ENCODE results near the gene MTOR. TPM values are rescaled to one million over a fixed set of nuclear protein-coding genes. Genes with fewer than 3 reads are reported as not detected.
A peak's percentile ranks its signal among the peaks of the same experiment; 100 is the strongest.

MTOR gene
- total RNA-seq, 1 donor from 2014 or later, result 43.6 TPM

- peaks cover 11% of the 10 kb centered on the region for H3K4me1 ChIP-seq (ENCODE audit: insufficient read depth, low read length)
- H3K27me3 ChIP-seq (ENCODE audit: insufficient read depth, low read length), result no peaks in the 10 kb centered on the region
- H3K27ac ChIP-seq (ENCODE audit: low read depth, low read length), result no peak overlapping the region
- H3K36me3 ChIP-seq (ENCODE audit: insufficient read depth, low read length), result no peaks in the 10 kb centered on the region
- DNase-seq (ENCODE audit: low read depth) (no peak), FAIRE-seq (no peak)
- H3K79me2 ChIP-seq (ENCODE audit: insufficient read depth, low read length), result peaks cover 23% of the 10 kb centered on the region
- no peak overlapping the region for H3K4me3 ChIP-seq (ENCODE audit: insufficient read depth, low read depth, low read length)
- H3K36me3 Mint-ChIP-seq (ENCODE audit: low read depth, unreplicated experiment), result peaks cover 3% of the 10 kb centered on the region
- no peak overlapping the region for H3K27ac Mint-ChIP-seq (ENCODE audit: unreplicated experiment)
- no peak overlapping the region for H2AFZ ChIP-seq (ENCODE audit: low read depth, low read length)
- no peaks in the 10 kb centered on the region for H3K9me3 Mint-ChIP-seq (ENCODE audit: unreplicated experiment)
- H3K27me3 Mint-ChIP-seq (ENCODE audit: low read depth, unreplicated experiment), result no peaks in the 10 kb centered on the region
- H3K4me1 Mint-ChIP-seq (ENCODE audit: low read depth, unreplicated experiment), result peaks cover 14% of the 10 kb centered on the region
- TF ChIP-seq CTCF (IDR thresholded peaks at IDR 0.05; ENCODE audit: insufficient read depth, low read depth, low read length), result no peak
- no peak for TF ChIP-seq EZH2 (IDR thresholded peaks at IDR 0.05; ENCODE audit: insufficient read depth, low read length)
- H3K9ac ChIP-seq (ENCODE audit: low read length), result no peak overlapping the region
- no peak overlapping the region for H3K4me2 ChIP-seq (ENCODE audit: low read length)
- no peaks in the 10 kb centered on the region for H3K9me3 ChIP-seq (ENCODE audit: insufficient read depth, low read depth, low read length)
- H3K4me3 Mint-ChIP-seq (ENCODE audit: unreplicated experiment), result no peak overlapping the region
- H4K20me1 ChIP-seq (ENCODE audit: insufficient read depth, low read length), result peaks cover 20% of the 10 kb centered on the region
These were observed 17.3 kb upstream of the MTOR start for GRCh38 chr1:11279630-11280029.

- H3K9me3 Mint-ChIP-seq (ENCODE audit: unreplicated experiment), result no peaks in the 10 kb centered on the region
- TF ChIP-seq CTCF (IDR thresholded peaks at IDR 0.05; ENCODE audit: insufficient read depth, low read depth, low read length) (no peak), EZH2 (IDR thresholded peaks at IDR 0.05; ENCODE audit: insufficient read depth, low read length) (no peak)
These were observed 16.8 kb upstream of the MTOR start for GRCh38 chr1:11279152-11279551.

GRCh38 chr1:11273595-11274234, 11.4 kb upstream of the MTOR start:
- Histone ChIP-seq H3K9me3 (ENCODE audit: insufficient read depth, low read depth, low read length) (no peaks in the 10 kb centered on the region), H3K4me3 (ENCODE audit: insufficient read depth, low read depth, low read length) (peak overlapping the region; percentile 85), H4K20me1 (ENCODE audit: insufficient read depth, low read length) (no peaks in the 10 kb centered on the region), H3K9ac (ENCODE audit: low read length) (peak overlapping the region; percentile 96), H3K4me1 (ENCODE audit: insufficient read depth, low read length) (peaks cover 13% of the 10 kb centered on the region), H3K4me2 (ENCODE audit: low read length) (peak overlapping the region; percentile 97), H3K79me2 (ENCODE audit: insufficient read depth, low read length) (peaks cover 27% of the 10 kb centered on the region), H3K36me3 (ENCODE audit: insufficient read depth, low read length) (no peaks in the 10 kb centered on the region), H3K27ac (ENCODE audit: low read depth, low read length) (peak overlapping the region; percentile 90), H2AFZ (ENCODE audit: low read depth, low read length) (peak overlapping the region; percentile 98), H3K27me3 (ENCODE audit: insufficient read depth, low read length) (no peaks in the 10 kb centered on the region)
- no peaks in the 10 kb centered on the region for H3K27me3 Mint-ChIP-seq (ENCODE audit: low read depth, unreplicated experiment)
- peak overlapping the region; percentile 90 for H3K4me3 Mint-ChIP-seq (ENCODE audit: unreplicated experiment)
- peak overlapping the region; percentile 84 for H3K27ac Mint-ChIP-seq (ENCODE audit: unreplicated experiment)
- DNase-seq (ENCODE audit: low read depth), result no peak
- no peak for FAIRE-seq
- no peaks in the 10 kb centered on the region for H3K9me3 Mint-ChIP-seq (ENCODE audit: unreplicated experiment)
- H3K36me3 Mint-ChIP-seq (ENCODE audit: low read depth, unreplicated experiment), result no peaks in the 10 kb centered on the region
- peaks cover 14% of the 10 kb centered on the region for H3K4me1 Mint-ChIP-seq (ENCODE audit: low read depth, unreplicated experiment)
- no peak for TF ChIP-seq EZH2 (IDR thresholded peaks at IDR 0.05; ENCODE audit: insufficient read depth, low read length)
- no peak for TF ChIP-seq CTCF (IDR thresholded peaks at IDR 0.05; ENCODE audit: insufficient read depth, low read depth, low read length)

More at GRCh38 chr1:11279152-11279551, 16.8 kb upstream of the MTOR start:
- no peak overlapping the region for H3K4me3 Mint-ChIP-seq (ENCODE audit: unreplicated experiment)
- Histone ChIP-seq H3K4me1 (ENCODE audit: insufficient read depth, low read length) (peaks cover 11% of the 10 kb centered on the region), H3K27me3 (ENCODE audit: insufficient read depth, low read length) (no peaks in the 10 kb centered on the region), H3K36me3 (ENCODE audit: insufficient read depth, low read length) (no peaks in the 10 kb centered on the region), H3K79me2 (ENCODE audit: insufficient read depth, low read length) (peaks cover 26% of the 10 kb centered on the region), H3K4me2 (ENCODE audit: low read length) (no peak overlapping the region), H3K9me3 (ENCODE audit: insufficient read depth, low read depth, low read length) (no peaks in the 10 kb centered on the region), H4K20me1 (ENCODE audit: insufficient read depth, low read length) (peaks cover 18% of the 10 kb centered on the region), H3K27ac (ENCODE audit: low read depth, low read length) (no peak overlapping the region), H2AFZ (ENCODE audit: low read depth, low read length) (no peak overlapping the region), H3K9ac (ENCODE audit: low read length) (no peak overlapping the region), H3K4me3 (ENCODE audit: insufficient read depth, low read depth, low read length) (no peak overlapping the region)
- FAIRE-seq, result no peak
- DNase-seq (ENCODE audit: low read depth), result no peak
- peaks cover 3% of the 10 kb centered on the region for H3K36me3 Mint-ChIP-seq (ENCODE audit: low read depth, unreplicated experiment)
- H3K27me3 Mint-ChIP-seq (ENCODE audit: low read depth, unreplicated experiment), result no peaks in the 10 kb centered on the region
- peaks cover 14% of the 10 kb centered on the region for H3K4me1 Mint-ChIP-seq (ENCODE audit: low read depth, unreplicated experiment)
- H3K27ac Mint-ChIP-seq (ENCODE audit: unreplicated experiment), result no peak overlapping the region
